Osteoblast (primary cell): ENCODE data around the gene COA7. TPM values are rescaled to one million over a fixed set of nuclear protein-coding genes. Genes with fewer than 3 reads are reported as not detected.
"Not testable (repeated sequence)": the region's sequence is repeated elsewhere in the genome, so short reads cannot be mapped to it uniquely, and the experiment has no call there.

Source experiments
- DNase-seq: peaks from one replicate; pipeline ENCODE4 v3.0.0; 2011; ENCODE audit warnings: low spot score, mixed read lengths; ENCODE audit not compliant: insufficient read length; ENCODE audit errors: missing footprints
- H2AFZ ChIP-seq: 2 replicates; pipeline ENCODE4 v1.6.0; 2011; ENCODE audit warnings: mild to moderate bottlenecking, low read length
- H3K27ac ChIP-seq: 2 replicates; pipeline ENCODE4 v1.5.1; 2011; ENCODE audit warnings: mild to moderate bottlenecking, low read depth, low read length, moderate library complexity
- H3K27me3 ChIP-seq: 2 replicates; pipeline ENCODE4 v1.6.0; 2012; ENCODE audit warnings: mild to moderate bottlenecking, control low read depth, inconsistent platforms, low read length, moderate library complexity; ENCODE audit not compliant: insufficient read depth
- H3K36me3 ChIP-seq: 2 replicates; pipeline ENCODE4 v1.5.1; 2011; ENCODE audit warnings: mild to moderate bottlenecking, low read length, control low read depth, moderate library complexity; ENCODE audit not compliant: insufficient read depth
- H3K4me1 ChIP-seq: 2 replicates; pipeline ENCODE4 v1.5.1; 2011; ENCODE audit warnings: mild to moderate bottlenecking, low read length, control low read depth, moderate library complexity; ENCODE audit not compliant: insufficient read depth
- H3K4me2 ChIP-seq: 2 replicates; pipeline ENCODE4 v1.6.0; 2011; ENCODE audit warnings: mild to moderate bottlenecking, low read length; ENCODE audit not compliant: insufficient read depth
- H3K4me3 ChIP-seq: fragments of 200-600 bp; sonication (generic); 3 replicates; pipeline ENCODE4 v1.5.1; 2012; ENCODE audit warnings: mild to moderate bottlenecking, low read length, inconsistent platforms; ENCODE audit not compliant: insufficient read depth
- H3K79me2 ChIP-seq: 2 replicates; pipeline ENCODE4 v1.6.0; 2012; ENCODE audit warnings: mild to moderate bottlenecking, low read length, control low read depth, inconsistent platforms; ENCODE audit not compliant: insufficient read depth
- H3K9me3 ChIP-seq: 2 replicates; pipeline ENCODE4 v1.5.1; 2011; ENCODE audit warnings: low read depth, low read length, control low read depth
- H4K20me1 ChIP-seq: 2 replicates; pipeline ENCODE4 v1.6.0; 2012; ENCODE audit warnings: mild to moderate bottlenecking, low read length, control low read depth; ENCODE audit not compliant: insufficient read depth
- CTCF ChIP-seq: IDR thresholded peaks from 2 replicates; pipeline ENCODE4 v1.5.1; 2011; ENCODE audit warnings: mild to moderate bottlenecking, low read depth, low read length, moderate library complexity; ENCODE audit errors: extremely low read depth
- total RNA-seq: library from RNA; depleted of rRNA; stranded (reverse); fragments of >200 nt; gene quantifications from 2 replicates; pipeline ENCODE4 v1.2.3, GENCODE V29; 2012

COA7 gene
- total RNA-seq, 1 donor, result 14.8 TPM

GRCh38 chr1:52739699-52740467 lies 41.7 kb upstream of the COA7 start:
- no peak for DNase-seq
- Histone ChIP-seq H4K20me1 (peaks cover 21% of the 10 kb centered on the region), H3K79me2 (peaks cover 73% of the 10 kb centered on the region), H3K9me3 (no peaks in the 10 kb centered on the region), H3K36me3 (no peaks in the 10 kb centered on the region), H3K27me3 (no peaks in the 10 kb centered on the region), H3K4me3 (no peak overlapping the region), H2AFZ (no peak overlapping the region), H3K4me1 (no peaks in the 10 kb centered on the region), H3K27ac (no peak overlapping the region), H3K4me2 (no peak overlapping the region)
- no peak for TF ChIP-seq CTCF

DNA sequence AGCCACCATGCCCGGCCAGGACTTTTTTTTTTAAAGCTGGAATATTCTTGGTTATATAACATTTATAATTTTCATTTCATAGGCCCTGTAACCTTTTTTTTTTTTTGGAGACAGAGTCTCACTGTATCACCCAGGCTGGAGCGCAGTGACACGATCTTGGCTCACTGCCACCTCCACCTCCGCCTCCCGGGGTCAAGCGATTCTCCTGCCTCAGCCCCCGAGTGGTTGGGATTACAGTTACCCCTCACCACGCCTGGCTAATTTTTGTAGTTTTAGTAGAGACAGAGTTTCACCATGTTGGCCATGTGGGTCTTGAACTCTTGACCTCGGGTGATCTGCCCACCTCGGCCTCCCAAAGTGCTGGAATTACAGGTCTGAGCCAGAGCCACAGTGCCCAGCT lies 40.7 kb upstream of the COA7 start:
- no peak for DNase-seq
- H3K27ac ChIP-seq, result no peak overlapping the region

DNA sequence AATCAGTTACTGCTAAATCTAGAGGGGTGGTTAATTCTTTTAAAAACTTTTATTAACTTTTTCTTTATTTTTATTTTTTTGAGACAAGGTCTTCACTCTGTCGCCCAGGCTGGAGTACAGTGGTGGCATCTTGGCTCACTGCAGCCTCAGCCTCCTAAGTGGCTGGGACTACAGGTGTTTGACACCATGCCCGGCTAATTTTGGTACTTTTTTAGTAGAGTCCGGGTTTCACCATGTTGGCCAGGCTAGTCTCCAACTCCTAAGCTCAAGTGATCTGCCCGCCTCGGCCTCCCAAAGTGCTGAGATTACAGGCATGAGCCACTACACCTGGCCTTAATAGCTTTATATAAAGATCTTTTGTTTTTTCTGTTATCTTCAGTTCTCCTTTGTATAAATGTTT lies 40.0 kb upstream of the COA7 start:
- Histone ChIP-seq H4K20me1 (peaks cover 21% of the 10 kb centered on the region), H3K4me3 (no peak overlapping the region), H2AFZ (no peak overlapping the region), H3K79me2 (peaks cover 76% of the 10 kb centered on the region), H3K36me3 (no peaks in the 10 kb centered on the region), H3K27ac (no peak overlapping the region), H3K4me2 (no peak overlapping the region), H3K4me1 (no peaks in the 10 kb centered on the region), H3K9me3 (no peaks in the 10 kb centered on the region), H3K27me3 (no peaks in the 10 kb centered on the region)
- DNase-seq, result no peak
- no peak for TF ChIP-seq CTCF

More for the DNA sequence above, 40.7 kb upstream of the COA7 start:
- Histone ChIP-seq H3K4me1 (no peaks in the 10 kb centered on the region), H3K79me2 (peaks cover 74% of the 10 kb centered on the region), H3K36me3 (no peaks in the 10 kb centered on the region), H2AFZ (no peak overlapping the region), H3K4me3 (no peak overlapping the region), H3K4me2 (no peak overlapping the region), H3K9me3 (no peaks in the 10 kb centered on the region), H3K27me3 (no peaks in the 10 kb centered on the region), H4K20me1 (peaks cover 21% of the 10 kb centered on the region)
- TF ChIP-seq CTCF, result no peak

GRCh38 chr1:52735371-52735770 lies 37.2 kb upstream of the COA7 start:
- H2AFZ ChIP-seq, DNase-seq, H3K4me1 ChIP-seq, H3K9me3 ChIP-seq, H3K36me3 ChIP-seq, H3K4me2 ChIP-seq, H3K4me3 ChIP-seq, H3K27me3 ChIP-seq, H3K27ac ChIP-seq: not testable (repeated sequence)
- peaks cover 20% of the 10 kb centered on the region for H4K20me1 ChIP-seq
- H3K79me2 ChIP-seq, result peaks cover 83% of the 10 kb centered on the region
